Endodermal cell (in vitro differentiated cells): Measurements from ENCODE around the gene DPF3. TPM values are rescaled to one million over a fixed set of nuclear protein-coding genes. Genes with fewer than 3 reads are reported as not detected.
A peak's percentile ranks its signal among the peaks of the same experiment; 100 is the strongest.

Experiments used
- DNase-seq: peaks from one replicate; pipeline ENCODE4 v3.0.0-alpha.2; 2017
- H3K27ac ChIP-seq: 2 replicates; pipeline ENCODE4 v1.5.1; 2013; ENCODE audit warnings: mild to moderate bottlenecking, low read depth, low read length, moderate library complexity
- H3K27me3 ChIP-seq: 2 replicates; pipeline ENCODE4 v1.6.1; 2013; ENCODE audit warnings: mild to moderate bottlenecking, low read length, moderate library complexity; ENCODE audit not compliant: insufficient read depth, control insufficient read depth, poor library complexity, severe bottlenecking
- H3K36me3 ChIP-seq: 2 replicates; pipeline ENCODE4 v1.7.0; 2013; ENCODE audit warnings: mild to moderate bottlenecking, low read length, moderate library complexity; ENCODE audit not compliant: control insufficient read depth, insufficient read depth
- H3K4me1 ChIP-seq: one replicate; pipeline ENCODE4 v1.7.0; 2013; ENCODE audit warnings: low read length; ENCODE audit not compliant: control insufficient read depth, insufficient read depth
- H3K4me3 ChIP-seq: 2 replicates; pipeline ENCODE4 v1.5.1; 2013; ENCODE audit warnings: mild to moderate bottlenecking, low read length, moderate library complexity
- H3K9ac ChIP-seq: 2 replicates; pipeline ENCODE4 v1.6.1; 2013; ENCODE audit warnings: mild to moderate bottlenecking, low read length, moderate library complexity; ENCODE audit not compliant: poor library complexity, severe bottlenecking; ENCODE audit errors: extremely low read depth
- H3K9me3 ChIP-seq: 2 replicates; pipeline ENCODE4 v1.6.1; 2013; ENCODE audit warnings: mild to moderate bottlenecking, low read length, moderate library complexity; ENCODE audit not compliant: control insufficient read depth
- H3K27ac Mint-ChIP-seq: 2 replicates; pipeline ENCODE4 v1.8.0; 2020; ENCODE audit warnings: mixed read lengths
- H3K27me3 Mint-ChIP-seq: 2 replicates; pipeline ENCODE4 v1.8.0; 2021; ENCODE audit warnings: mild to moderate bottlenecking, mixed read lengths; ENCODE audit not compliant: insufficient read depth
- H3K36me3 Mint-ChIP-seq: 2 replicates; pipeline ENCODE4 v1.8.0; 2020; ENCODE audit warnings: low read depth, mixed read lengths
- H3K4me1 Mint-ChIP-seq: 2 replicates; pipeline ENCODE4 v1.8.0; 2020; ENCODE audit warnings: mixed read lengths
- H3K4me3 Mint-ChIP-seq: 2 replicates; pipeline ENCODE4 v1.8.0; 2020; ENCODE audit warnings: mild to moderate bottlenecking, moderate library complexity, mixed read lengths
- H3K9me3 Mint-ChIP-seq: 2 replicates; pipeline ENCODE4 v1.8.0; 2020; ENCODE audit warnings: mild to moderate bottlenecking, mixed read lengths
- CTCF ChIP-seq: fragments of 200-600 bp; sonication (generic); conservative IDR thresholded peaks from 2 replicates; pipeline ENCODE4 v1.5.0; 2021; ENCODE audit warnings: antibody characterized with exemption, mild to moderate bottlenecking
- WGBS, 2 experiments: methylation state at CpG; one replicate each; pipeline versions ENCODE4 v1.1.5 to v1.1.7; 2013; ENCODE audit warnings: missing lambda C conversion rate in 2 of 2, mixed read lengths in 1 of 2; ENCODE audit not compliant: insufficient coverage in 1 of 2, insufficient read length in 1 of 2; 5-methylcytosine and 5-hydroxymethylcytosine counted together
- total RNA-seq, 2 donors: library from RNA; stranded (reverse); fragmentation: NEBNext Ultra II Directional in 1 of 2; extraction: Animal tissue kit (Norgen Biotek cat#: 25700) in 1 of 2; gene quantifications; 2 replicates in 1 of 2; 3 replicates in 1 of 2; pipeline ENCODE4 v1.2.1, GENCODE V29; 2021

DPF3 gene
- total RNA-seq, 2 donors from 2014 or later = not detected

DNA sequence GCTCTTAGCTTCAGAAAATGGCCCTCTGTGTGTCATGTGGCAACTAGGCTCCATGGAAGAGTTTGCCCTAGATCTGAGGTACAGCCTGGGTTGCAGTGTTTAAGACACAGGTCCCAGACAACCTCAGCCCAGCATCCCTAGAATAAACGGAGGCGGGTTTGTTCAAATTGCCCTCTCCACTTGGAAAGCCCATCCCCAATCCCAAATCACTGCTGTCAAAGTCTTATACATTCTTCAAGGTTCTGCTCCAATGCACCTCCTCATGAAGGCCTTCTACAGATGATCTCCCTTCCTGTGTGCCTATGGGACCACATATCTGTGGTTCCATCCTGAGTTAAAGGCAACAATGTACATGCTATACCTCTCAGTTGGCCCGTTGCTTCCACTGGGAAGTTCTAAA lies 289.8 kb downstream of the DPF3 start:
- TF ChIP-seq CTCF = no peak
- Mint-ChIP-seq H3K27me3 (no peaks in the 10 kb centered on the region), H3K4me3 (no peak overlapping the region), H3K9me3 (no peaks in the 10 kb centered on the region), H3K27ac (no peak overlapping the region), H3K36me3 (no peaks in the 10 kb centered on the region), H3K4me1 (peaks cover 10% of the 10 kb centered on the region)
- Histone ChIP-seq H3K4me1 (no peaks in the 10 kb centered on the region), H3K27me3 (no peaks in the 10 kb centered on the region), H3K9ac (no peak overlapping the region), H3K9me3 (no peaks in the 10 kb centered on the region), H3K4me3 (no peak overlapping the region), H3K36me3 (no peaks in the 10 kb centered on the region), H3K27ac (no peak overlapping the region)
- DNase-seq = peak; percentile 17
- 90 to 95% methylated on average over 3 of the region's 3 CpGs for WGBS, 2 experiments

DNA sequence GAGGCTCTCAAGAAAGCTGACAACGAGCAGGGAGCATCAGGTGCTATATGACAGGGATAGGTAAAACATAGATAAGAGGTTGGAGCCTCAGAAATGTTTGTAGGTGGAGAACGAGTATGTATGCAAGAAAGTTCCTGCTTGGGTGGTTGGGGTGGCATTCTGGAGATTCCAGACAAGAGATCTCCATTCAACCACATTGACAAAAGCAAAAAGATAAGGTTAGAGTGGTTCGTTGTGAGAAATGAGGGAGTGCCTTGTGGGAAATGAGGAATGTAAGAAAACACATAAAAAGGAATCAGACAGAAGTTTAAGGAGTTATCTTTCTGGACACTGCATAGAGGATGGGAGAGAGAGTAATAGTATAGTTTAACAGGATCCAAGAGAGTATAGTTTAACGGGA lies 290.3 kb downstream of the DPF3 start:
- H3K36me3 ChIP-seq = no peaks in the 10 kb centered on the region
- DNase-seq = no peak
- no peaks in the 10 kb centered on the region for H3K4me1 ChIP-seq
- Mint-ChIP-seq H3K4me1 (peaks cover 10% of the 10 kb centered on the region), H3K9me3 (no peaks in the 10 kb centered on the region), H3K4me3 (no peak overlapping the region), H3K27ac (no peak overlapping the region), H3K36me3 (no peaks in the 10 kb centered on the region), H3K27me3 (no peaks in the 10 kb centered on the region)
- no peak overlapping the region for H3K27ac ChIP-seq
- no peaks in the 10 kb centered on the region for H3K27me3 ChIP-seq
- H3K9ac ChIP-seq = no peak overlapping the region
- H3K4me3 ChIP-seq = no peak overlapping the region
- WGBS, 2 experiments = 85 to 88% methylated on average over 4 of the region's 4 CpGs
- TF ChIP-seq CTCF = no peak
- H3K9me3 ChIP-seq = no peaks in the 10 kb centered on the region

DNA sequence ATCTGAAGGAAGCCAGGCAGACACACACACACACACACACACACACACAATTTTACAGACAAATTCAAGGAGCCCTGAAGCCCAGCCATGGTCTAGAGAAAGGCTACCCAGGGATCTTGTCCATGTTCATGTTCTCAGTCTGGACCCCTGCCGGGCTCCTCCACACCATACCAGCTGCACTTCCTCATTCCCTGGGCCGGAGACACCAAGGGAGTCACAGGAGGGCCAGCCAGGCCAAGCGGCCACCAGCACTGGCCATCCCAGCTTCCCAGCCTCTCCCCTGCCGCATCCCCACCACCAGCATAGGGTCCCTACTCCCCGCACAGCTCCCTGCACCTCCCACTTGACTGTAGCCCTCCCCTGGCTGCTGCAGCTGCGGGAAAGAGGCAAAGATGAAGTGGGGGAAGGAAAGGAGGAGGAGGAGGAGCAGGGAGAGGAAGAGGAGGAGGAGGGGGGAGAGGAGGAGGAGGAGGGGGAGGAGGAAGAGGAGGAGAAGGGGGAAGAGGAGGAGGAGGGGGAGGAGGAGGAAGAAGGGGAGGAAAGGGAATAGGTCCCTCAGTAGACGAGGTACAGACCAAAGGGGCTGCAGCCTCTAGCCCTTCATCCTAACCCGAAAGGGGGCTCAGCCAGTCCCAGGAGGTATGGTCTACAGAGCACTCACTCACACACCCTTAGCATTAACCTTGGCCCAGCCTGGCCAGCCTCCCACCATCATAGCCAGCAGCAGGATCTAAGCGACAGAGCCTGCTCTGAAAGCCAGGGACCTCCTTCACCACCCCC lies 293.2 kb downstream of the DPF3 start:
- Mint-ChIP-seq H3K4me3 (no peak overlapping the region), H3K4me1 (peaks cover 10% of the 10 kb centered on the region), H3K9me3 (no peaks in the 10 kb centered on the region), H3K27me3 (no peaks in the 10 kb centered on the region), H3K27ac (no peak overlapping the region), H3K36me3 (no peaks in the 10 kb centered on the region)
- Histone ChIP-seq H3K4me1 (no peaks in the 10 kb centered on the region), H3K4me3 (no peak overlapping the region), H3K9me3 (no peaks in the 10 kb centered on the region), H3K9ac (no peak overlapping the region), H3K36me3 (no peaks in the 10 kb centered on the region), H3K27ac (no peak overlapping the region), H3K27me3 (no peaks in the 10 kb centered on the region)
- DNase-seq = peak; percentile 53
- 83 to 100% methylated on average over 1 to 9 of the region's 9 CpGs for WGBS, 2 experiments
- TF ChIP-seq CTCF = no peak
